Measurements from ENCODE around the gene ATP5IF1.

ATP5IF1 gene

GRCh38 chr1:28246427-28246832 is 10.5 kb downstream of the ATP5IF1 start:
- no peak for DNase-seq (ENCODE audit: low read depth)
- H3K4me3 ChIP-seq (ENCODE audit: low read depth, low read length): peak overlapping the region; percentile 64
- no peak for TF ChIP-seq CTCF (IDR thresholded peaks at IDR 0.05; ENCODE audit: control insufficient read depth, extremely low read depth, insufficient read depth)

- peak overlapping the region; percentile 64 for H3K4me3 ChIP-seq (ENCODE audit: low read depth, low read length)
- TF ChIP-seq CTCF (IDR thresholded peaks at IDR 0.05; ENCODE audit: control insufficient read depth, extremely low read depth, insufficient read depth): no peak
- DNase-seq (ENCODE audit: low read depth): no peak
Measured at GRCh38 chr1:28247612-28248272, 11.8 kb downstream of the ATP5IF1 start.

GRCh38 chr1:28248273-28249012 is 12.5 kb downstream of the ATP5IF1 start:
- TF ChIP-seq CTCF (IDR thresholded peaks at IDR 0.05; ENCODE audit: control insufficient read depth, extremely low read depth, insufficient read depth): peak; percentile 89
- no peak for DNase-seq (ENCODE audit: low read depth)
- peak overlapping the region; percentile 28 for H3K4me3 ChIP-seq (ENCODE audit: low read depth, low read length)

- no peak for TF ChIP-seq CTCF (IDR thresholded peaks at IDR 0.05; ENCODE audit: control insufficient read depth, extremely low read depth, insufficient read depth)
- peak; percentile 97 for DNase-seq (ENCODE audit: low read depth)
- H3K4me3 ChIP-seq (ENCODE audit: low read depth, low read length): peak overlapping the region; percentile 28
Measured at GRCh38 chr1:28249013-28249865, 13.3 kb downstream of the ATP5IF1 start.

GRCh38 chr1:28249866-28250295 is 14.0 kb downstream of the ATP5IF1 start:
- H3K4me3 ChIP-seq (ENCODE audit: low read depth, low read length): no peak overlapping the region
- no peak for DNase-seq (ENCODE audit: low read depth)
- TF ChIP-seq CTCF (IDR thresholded peaks at IDR 0.05; ENCODE audit: control insufficient read depth, extremely low read depth, insufficient read depth): no peak

GRCh38 chr1:28256197-28256827 is 20.4 kb downstream of the ATP5IF1 start:
- no peak for TF ChIP-seq CTCF (IDR thresholded peaks at IDR 0.05; ENCODE audit: control insufficient read depth, extremely low read depth, insufficient read depth)
- DNase-seq (ENCODE audit: low read depth): no peak
- no peak overlapping the region for H3K4me3 ChIP-seq (ENCODE audit: low read depth, low read length)

Data from LNCaP clone FGC (cell line).